ENCODE data around the gene DHRSX.
"Not testable (repeated sequence)": the region's sequence is repeated elsewhere in the genome, so short reads cannot be mapped to it uniquely, and the experiment has no call there.

DHRSX gene

GRCh38 chrX:2384486-2384885 lies 116.3 kb downstream of the DHRSX start:
- no peak overlapping the region for H3K4me3 ChIP-seq (ENCODE audit: low read depth, low read length)
- no peak for TF ChIP-seq CTCF (IDR thresholded peaks at IDR 0.05; ENCODE audit: borderline replicate concordance, insufficient read depth, low read depth, low read length)

GRCh38 chrX:2383735-2384134 lies 117.0 kb downstream of the DHRSX start:
- no peak overlapping the region for H3K4me3 ChIP-seq (ENCODE audit: low read depth, low read length)
- TF ChIP-seq CTCF (IDR thresholded peaks at IDR 0.05; ENCODE audit: borderline replicate concordance, insufficient read depth, low read depth, low read length): no peak

DNA sequence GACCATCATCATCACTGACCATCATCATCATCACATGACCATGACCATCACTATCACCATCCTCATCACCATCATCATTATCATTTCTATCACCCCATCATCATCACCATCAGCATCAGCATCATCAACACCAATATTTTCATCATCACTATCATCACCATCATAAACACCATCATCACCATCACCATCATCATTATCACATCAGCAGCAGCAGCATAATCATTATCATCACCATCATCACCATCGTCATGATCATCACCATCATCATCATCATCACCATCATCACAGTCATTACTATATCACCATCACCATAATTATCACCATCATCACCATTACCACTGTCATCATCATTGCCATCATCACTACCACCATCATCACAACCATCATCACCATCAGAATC lies 117.6 kb downstream of the DHRSX start:
- TF ChIP-seq CTCF (IDR thresholded peaks at IDR 0.05; ENCODE audit: borderline replicate concordance, insufficient read depth, low read depth, low read length): no peak

DNA sequence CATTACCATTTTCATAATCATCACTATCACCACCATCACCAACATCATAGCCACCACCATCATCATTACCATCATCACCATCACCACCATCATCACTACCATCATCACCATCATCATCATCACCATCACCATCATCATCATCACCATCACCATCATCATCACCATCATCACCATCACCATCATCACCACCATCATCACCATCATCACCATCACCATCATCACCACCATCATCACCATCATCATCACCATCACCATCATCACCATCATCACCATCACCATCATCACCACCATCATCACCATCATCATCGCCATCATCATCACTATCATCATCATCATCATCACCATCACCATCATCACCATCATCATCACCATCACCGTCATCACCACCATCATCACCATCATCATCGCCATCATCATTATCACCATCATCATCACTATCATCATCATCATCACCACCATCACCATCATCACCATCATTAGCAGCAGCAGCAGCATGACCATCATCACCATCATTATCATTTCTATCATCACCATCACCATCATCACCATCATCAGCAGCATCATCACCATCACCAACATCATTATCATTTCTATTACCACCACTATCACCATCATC lies 118.2 kb downstream of the DHRSX start:
- H3K4me3 ChIP-seq (ENCODE audit: low read depth, low read length): not testable (repeated sequence)

More for the DNA sequence above, 117.6 kb downstream of the DHRSX start:
- H3K4me3 ChIP-seq (ENCODE audit: low read depth, low read length): no peak overlapping the region

GRCh38 chrX:2376166-2376565 lies 124.6 kb downstream of the DHRSX start:
- H3K4me3 ChIP-seq (ENCODE audit: low read depth, low read length): no peak overlapping the region
- TF ChIP-seq CTCF (IDR thresholded peaks at IDR 0.05; ENCODE audit: borderline replicate concordance, insufficient read depth, low read depth, low read length): no peak

- TF ChIP-seq CTCF (IDR thresholded peaks at IDR 0.05; ENCODE audit: borderline replicate concordance, insufficient read depth, low read depth, low read length): no peak
- H3K4me3 ChIP-seq (ENCODE audit: low read depth, low read length): no peak overlapping the region
Observed at GRCh38 chrX:2374086-2374485, 126.7 kb downstream of the DHRSX start.

GRCh38 chrX:2373615-2374014 lies 127.2 kb downstream of the DHRSX start:
- no peak for TF ChIP-seq CTCF (IDR thresholded peaks at IDR 0.05; ENCODE audit: borderline replicate concordance, insufficient read depth, low read depth, low read length)
- H3K4me3 ChIP-seq (ENCODE audit: low read depth, low read length): no peak overlapping the region

Measured in GM12875 (cell line).